Endothelial cell of umbilical vein (primary cell): Measurements from ENCODE around the gene EYS. TPM values are rescaled to one million over a fixed set of nuclear protein-coding genes. Genes with fewer than 3 reads are reported as not detected.

Experiments
- BruUV-seq: library from RNA; stranded (reverse); fragments of 400-500 nt; replicated peaks from 2 replicates; lab custom pipeline; 2021; lab: Mats Ljungman, UMichigan
- CTCF ChIA-PET: fragments of 300-600, 350-600 bp; sonication (Branson Sonifier 250); formaldehyde crosslinking; loops from one replicate; lab custom pipeline; 2021; ENCODE audit warnings: antibody characterized with exemption, inconsistent platforms; lab: Charles Lee
- POLR2A ChIA-PET: fragments of 300-600, 350-600 bp; sonication (Branson Sonifier 250); formaldehyde crosslinking; loops from one replicate; lab custom pipeline; 2021; ENCODE audit warnings: antibody characterized with exemption, inconsistent platforms; lab: Charles Lee
- DNase-seq: peaks from one replicate; pipeline ENCODE4 v3.0.0-alpha.2; 2011; ENCODE audit warnings: low read depth, low spot score
- FAIRE-seq: peaks from 2 replicates; lab custom pipeline; 2011; peaks lifted over from hg19 to GRCh38; lab: Jason Lieb, UNC
- H2AFZ ChIP-seq: 2 replicates; pipeline ENCODE4 v1.6.0; 2012; ENCODE audit warnings: low read depth, low read length, control low read depth, inconsistent platforms
- H3K27ac ChIP-seq: 2 replicates; pipeline ENCODE4 v1.5.1; 2011; ENCODE audit warnings: low read depth, mild to moderate bottlenecking, control low read depth, low read length, moderate library complexity; ENCODE audit not compliant: insufficient read depth
- H3K27me3 ChIP-seq, 2 experiments: 2 replicates each; pipeline versions ENCODE4 v1.6.0 to v1.6.1; 2011; ENCODE audit warnings: low read length in 2 of 2, mixed read lengths in 1 of 2; ENCODE audit not compliant: control insufficient read depth in 2 of 2, insufficient read depth in 2 of 2
- H3K36me3 ChIP-seq, 2 experiments: 2 replicates in 1 of 2; 3 replicates in 1 of 2; pipeline ENCODE4 v1.5.1; 2011; ENCODE audit warnings: low read length in 2 of 2, mild to moderate bottlenecking in 1 of 2, moderate library complexity in 1 of 2; ENCODE audit not compliant: control insufficient read depth in 2 of 2, insufficient read depth in 2 of 2; ENCODE audit errors: extremely low read depth in 1 of 2
- H3K4me1 ChIP-seq: 3 replicates; pipeline ENCODE4 v1.5.1; 2011; ENCODE audit warnings: mild to moderate bottlenecking, low read length; ENCODE audit not compliant: control insufficient read depth, insufficient read depth; ENCODE audit errors: extremely low read depth
- H3K4me2 ChIP-seq: 2 replicates; pipeline ENCODE4 v1.6.1; 2011; ENCODE audit warnings: low read length, control low read depth, mixed read lengths; ENCODE audit not compliant: insufficient read depth
- H3K4me3 ChIP-seq, 3 experiments: fragments of 200-600 bp in 1 of 3; sonication (generic), shearing (Covaris generic) in 1 of 3; replicated peaks in 1 of 3; 2 replicates each; pipeline ENCODE4 v1.5.1; 2011 to 2016; ENCODE audit warnings: control low read depth in 3 of 3, low read length in 3 of 3, mild to moderate bottlenecking in 2 of 3, inconsistent platforms in 1 of 3, low read depth in 1 of 3, moderate library complexity in 1 of 3; ENCODE audit not compliant: insufficient read depth in 1 of 3
- H3K79me2 ChIP-seq: 2 replicates; pipeline ENCODE4 v1.6.0; 2012; ENCODE audit warnings: low read length, inconsistent platforms; ENCODE audit not compliant: control insufficient read depth, insufficient read depth
- H3K9ac ChIP-seq: replicated peaks from 2 replicates; pipeline ENCODE3; 2011; ENCODE audit warnings: low read length, control low read depth; ENCODE audit not compliant: insufficient read depth; ENCODE audit errors: extremely low read depth
- H3K9me1 ChIP-seq: replicated peaks from 3 replicates; pipeline ENCODE4 v1.6.0; 2011; ENCODE audit warnings: mild to moderate bottlenecking, low read length; ENCODE audit not compliant: control insufficient read depth, insufficient read depth; ENCODE audit errors: extremely low read depth
- H3K9me3 ChIP-seq: replicated peaks from 2 replicates; pipeline ENCODE4 v1.5.1; 2012; ENCODE audit warnings: low read length, inconsistent platforms; ENCODE audit not compliant: control insufficient read depth, insufficient read depth
- H4K20me1 ChIP-seq: replicated peaks from 2 replicates; pipeline ENCODE3; 2011; ENCODE audit warnings: mild to moderate bottlenecking, low read length; ENCODE audit not compliant: control insufficient read depth, insufficient read depth; ENCODE audit errors: extremely low read depth
- CTCF ChIP-seq, 2 donors: IDR thresholded peaks; 1 replicate in 1 of 2; 2 replicates in 1 of 2; pipeline ENCODE4 v1.5.1; 2011; ENCODE audit warnings: low read length in 2 of 2, mild to moderate bottlenecking in 2 of 2, moderate library complexity in 2 of 2, control low read depth in 1 of 2, inconsistent platforms in 1 of 2, low read depth in 1 of 2; ENCODE audit not compliant: insufficient read depth in 1 of 2; ENCODE audit errors: extremely low read depth in 1 of 2
- EZH2 ChIP-seq: IDR thresholded peaks from 2 replicates; pipeline ENCODE4 v1.6.1; 2012; ENCODE audit warnings: borderline replicate concordance, low read depth, mild to moderate bottlenecking, moderate library complexity, low read length, inconsistent platforms; ENCODE audit not compliant: severe bottlenecking
- FOS ChIP-seq: IDR thresholded peaks from 2 replicates; pipeline ENCODE4 v1.6.1; 2011; ENCODE audit warnings: mild to moderate bottlenecking, low read length, moderate library complexity, borderline replicate concordance; ENCODE audit not compliant: insufficient read depth
- GATA2 ChIP-seq: IDR thresholded peaks from 2 replicates; pipeline ENCODE4 v1.7.0; 2011; ENCODE audit warnings: low read depth, mild to moderate bottlenecking, moderate library complexity, mixed read lengths, low read length; ENCODE audit not compliant: insufficient read length, insufficient read depth
- JUN ChIP-seq: IDR thresholded peaks from 2 replicates; pipeline ENCODE4 v1.6.1; 2011; ENCODE audit warnings: borderline replicate concordance, low read depth; ENCODE audit not compliant: insufficient read length, insufficient read depth
- MYC ChIP-seq: IDR thresholded peaks from one replicate; pipeline ENCODE4 v1.6.1; 2011; ENCODE audit warnings: mild to moderate bottlenecking, low read depth, low read length
- POLR2A ChIP-seq: IDR thresholded peaks from 2 replicates; pipeline ENCODE4 v1.6.1; 2012; ENCODE audit warnings: low read depth, mild to moderate bottlenecking, control low read depth, low read length
- POLR2AphosphoS5 ChIP-seq: IDR thresholded peaks from 2 replicates; pipeline ENCODE4 v1.6.1; 2012; ENCODE audit warnings: low read depth, mild to moderate bottlenecking, control low read depth, low read length, moderate library complexity; ENCODE audit not compliant: insufficient read depth
- dilution Hi-C: fragments of 300-500 bp; cut with MboI; formaldehyde crosslinking; loops from one replicate; pipeline ENCODE4 v1.15.0; 2019; ENCODE audit warnings: low sequenced_read_pairs; ENCODE audit not compliant: extremely low pct_ligation_motif_present
- intact Hi-C: fragments of 100-400 bp; cut with micrococcal nuclease; formaldehyde crosslinking; loops from one replicate; pipeline ENCODE4 v1.10.0; 2022
- polyA plus RNA-seq, 4 experiments: library from polyadenylated mRNA; depleted of rRNA in 3 of 4; stranded (reverse) in 3 of 4; unstranded in 1 of 4; fragments of >200 nt; gene quantifications; 2 replicates each; pipeline versions ENCODE4 v1.2.1 to v1.2.3, GENCODE V29; 2011 to 2012; ENCODE audit warnings: missing spikeins in 1 of 4
- total RNA-seq: library from RNA; stranded (reverse); gene quantifications from 2 replicates; pipeline ENCODE4 v1.2.3, GENCODE V29; 2021
- TF ChIP-seq, protein P1 (sequence below): IDR thresholded peaks from 2 replicates; pipeline ENCODE4 v1.6.1; 2011; ENCODE audit not compliant: insufficient read depth, insufficient read length

The EYS gene
- total and polyA plus RNA-seq, 2 donors (not counting 3 experiments of a cell fraction or from before 2014, with no cell fraction given) = 0.01 to 0.27 TPM

DNA sequence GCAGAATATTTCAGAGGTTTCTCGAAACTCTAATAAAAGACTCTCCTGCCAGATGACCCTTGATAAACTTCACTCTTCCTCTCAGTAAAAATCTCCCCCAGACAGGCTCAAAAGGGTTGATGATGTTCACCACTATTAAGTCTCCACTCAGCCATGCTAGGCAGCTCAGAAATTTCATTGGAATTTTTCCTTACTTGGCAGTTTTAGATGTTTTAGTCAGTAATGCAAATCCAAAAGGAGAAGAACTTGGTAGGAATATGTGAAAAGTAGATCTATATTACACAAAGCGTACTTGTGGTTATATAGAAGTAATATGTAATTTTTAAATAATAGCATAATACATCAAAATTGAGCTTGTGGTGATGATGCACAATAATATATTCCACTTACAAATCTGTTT lies 1738.4 kb downstream of the EYS start:
- Histone ChIP-seq H3K9me1 (no peaks in the 10 kb centered on the region), H3K36me3 (no peaks in the 10 kb centered on the region), H3K9ac (no peak overlapping the region), H4K20me1 (no peaks in the 10 kb centered on the region), H3K4me1 (no peaks in the 10 kb centered on the region), H3K9me3 (no peaks in the 10 kb centered on the region), H3K27me3 (no peaks in the 10 kb centered on the region), H3K4me2 (no peak overlapping the region), H3K79me2 (no peaks in the 10 kb centered on the region), H3K4me3 (no peak overlapping the region), H3K27ac (no peak overlapping the region), H2AFZ (no peak overlapping the region)
- DNase-seq (no peak), FAIRE-seq (no peak)
- intact Hi-C loops (no loop called here), dilution Hi-C loops (no loop called here)
- POLR2A ChIA-PET = no interaction called here
- CTCF ChIA-PET = no interaction called here
- TF ChIP-seq EZH2 (no peak), MYC (no peak), GATA2 (no peak), POLR2A (no peak), FOS (no peak), JUN (no peak), CTCF (IDR thresholded peaks at IDR 0.05; ENCODE audit: extremely low read depth in 1 of 2, insufficient read depth in 1 of 2, low read depth in 1 of 2, low read length in 2 of 2) (no peak), POLR2AphosphoS5 (no peak)
- TF ChIP-seq, protein P1, sequence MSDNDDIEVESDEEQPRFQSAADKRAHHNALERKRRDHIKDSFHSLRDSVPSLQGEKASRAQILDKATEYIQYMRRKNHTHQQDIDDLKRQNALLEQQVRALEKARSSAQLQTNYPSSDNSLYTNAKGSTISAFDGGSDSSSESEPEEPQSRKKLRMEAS = no peak
- no TSS peak for BruUV-seq
